Natural killer cell treated with Interleukin-12 subunit alpha and Interleukin-12 subunit beta and Interleukin-15 and Interleukin-18, amount 100 ng/mL, for 72 hours (primary cell): ENCODE measurements around the gene SLC35F3. TPM values are rescaled to one million over a fixed set of nuclear protein-coding genes. Genes with fewer than 3 reads are reported as not detected.
"Not testable (repeated sequence)": the region's sequence is repeated elsewhere in the genome, so short reads cannot be mapped to it uniquely, and the experiment has no call there.

Source experiments
- ATAC-seq, 2 donors: fragments of 150-1000 bp; cut with Tn5 transposase in 1 of 2; sonication (Bioruptor Pico), chemical (Tn5 transposase) in 1 of 2; 2 replicates each; pipeline ENCODE4 v1.10.0; 2021
- DNase-seq: peaks from one replicate; pipeline ENCODE4 v3.0.0; 2022; ENCODE audit warnings: low spot score
- H3K27ac Mint-ChIP-seq, 2 donors: 1 replicate in 1 of 2; 2 replicates in 1 of 2; pipeline ENCODE4 v1.8.0; 2022; ENCODE audit warnings: mixed read lengths in 2 of 2, mild to moderate bottlenecking in 1 of 2, moderate library complexity in 1 of 2
- H3K27me3 Mint-ChIP-seq, 2 donors: 1 replicate in 1 of 2; 2 replicates in 1 of 2; pipeline ENCODE4 v1.8.0; 2022; ENCODE audit warnings: mixed read lengths in 2 of 2
- H3K36me3 Mint-ChIP-seq: one replicate; pipeline ENCODE4 v1.8.0; 2022; ENCODE audit warnings: mixed read lengths
- H3K4me1 Mint-ChIP-seq, 2 donors: 1 replicate in 1 of 2; 2 replicates in 1 of 2; pipeline ENCODE4 v1.8.0; 2022; ENCODE audit warnings: low read depth in 2 of 2, mixed read lengths in 2 of 2, mild to moderate bottlenecking in 1 of 2
- H3K4me3 Mint-ChIP-seq: one replicate; pipeline ENCODE4 v1.8.0; 2022; ENCODE audit warnings: mixed read lengths
- H3K9me3 Mint-ChIP-seq: 2 replicates; pipeline ENCODE4 v1.8.0; 2022; ENCODE audit warnings: mixed read lengths
- total RNA-seq, 2 donors: library from RNA; stranded (reverse); gene quantifications; one replicate each; pipeline ENCODE4 v1.2.3, GENCODE V29; 2022

The SLC35F3 gene
- total RNA-seq, 2 donors from 2014 or later, result 0.14 to 0.56 TPM

DNA sequence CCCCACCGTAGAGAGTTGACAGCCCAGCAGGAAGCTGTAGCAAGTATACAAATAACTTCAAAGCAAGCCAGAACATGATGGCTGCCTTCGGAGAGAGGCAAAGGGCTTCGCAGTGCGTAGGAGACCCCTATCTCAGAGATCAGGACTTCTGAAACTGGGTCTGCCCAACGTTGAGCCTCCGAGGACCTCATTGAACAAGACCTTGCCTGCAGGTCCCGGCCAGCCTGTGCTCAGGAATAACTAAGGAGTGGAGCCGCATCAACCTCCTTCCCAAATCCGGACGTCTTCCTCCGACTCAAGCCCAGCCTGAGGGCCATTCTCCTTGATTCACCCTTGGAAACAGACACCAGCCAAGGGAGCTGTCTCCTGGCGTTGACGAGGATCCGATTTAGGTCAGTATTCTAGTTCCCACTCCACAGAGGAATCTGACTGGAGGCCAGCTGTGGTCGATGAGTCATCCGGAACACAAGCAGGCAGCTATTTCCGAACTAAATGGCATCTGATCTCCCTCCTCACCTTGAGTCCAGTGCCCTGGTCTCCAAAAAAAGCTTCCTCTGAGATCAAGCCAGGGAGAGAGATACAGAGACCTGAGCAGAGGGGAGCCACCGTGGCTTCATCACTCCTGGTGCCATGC lies 302.3 kb downstream of the SLC35F3 start:
- Mint-ChIP-seq H3K4me1 (no peaks in the 10 kb centered on the region), H3K27ac (no peak overlapping the region), H3K9me3 (no peaks in the 10 kb centered on the region), H3K27me3 (peaks cover 10 to 21% of the 10 kb centered on the region in 2 donors), H3K4me3 (no peak overlapping the region), H3K36me3 (no peaks in the 10 kb centered on the region)
- ATAC-seq (no peak), DNase-seq (no peak)

DNA sequence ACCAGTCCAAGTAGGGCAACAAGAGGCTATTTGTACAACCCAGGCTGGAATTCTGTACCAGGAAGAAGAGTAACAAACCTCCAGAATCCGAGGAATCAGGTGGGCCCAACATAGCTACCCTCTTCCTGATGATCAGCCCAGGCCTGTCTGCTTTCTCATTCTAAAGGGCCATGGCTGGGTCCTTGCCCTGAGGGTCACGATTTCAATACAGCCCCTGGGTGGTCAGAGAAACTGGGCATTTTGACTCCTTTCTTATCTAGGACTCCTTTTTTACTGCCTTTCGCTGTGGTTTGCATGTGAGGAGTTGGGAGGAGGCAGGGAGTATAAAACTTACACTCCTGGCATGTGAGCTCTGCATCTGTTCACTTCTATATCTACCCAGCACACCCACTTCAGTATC lies 303.9 kb downstream of the SLC35F3 start:
- DNase-seq, result no peak
- H3K4me1 Mint-ChIP-seq, result peaks cover 0 to 4% of the 10 kb centered on the region in 2 donors
- H3K36me3 Mint-ChIP-seq, result no peaks in the 10 kb centered on the region
- no peak overlapping the region for H3K4me3 Mint-ChIP-seq
- no peaks in the 10 kb centered on the region for H3K9me3 Mint-ChIP-seq
- H3K27ac Mint-ChIP-seq, result no peak overlapping the region
- no peak for ATAC-seq
- H3K27me3 Mint-ChIP-seq, result peaks cover 15 to 20% of the 10 kb centered on the region in 2 donors

DNA sequence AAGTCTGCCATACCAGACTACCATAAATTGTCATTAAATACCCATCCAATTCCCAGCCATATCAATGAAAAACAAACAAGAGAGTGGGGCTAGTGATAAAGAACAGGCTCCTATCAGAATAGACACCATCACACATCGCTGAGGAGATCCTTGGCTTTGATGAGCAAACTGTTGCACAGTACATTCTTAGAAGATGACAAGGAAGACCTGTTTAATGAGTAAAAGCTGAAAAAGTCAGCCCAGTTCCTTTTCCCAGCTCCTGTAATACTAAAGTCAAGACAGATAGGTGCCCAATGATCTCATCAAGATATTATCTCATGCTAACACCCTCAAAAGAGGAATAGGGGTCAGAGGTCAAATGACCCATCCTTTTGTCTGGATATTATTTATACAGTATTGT lies 304.3 kb downstream of the SLC35F3 start:
- Mint-ChIP-seq H3K27ac (no peak overlapping the region), H3K4me1 (peaks cover 0 to 4% of the 10 kb centered on the region in 2 donors)

DNA sequence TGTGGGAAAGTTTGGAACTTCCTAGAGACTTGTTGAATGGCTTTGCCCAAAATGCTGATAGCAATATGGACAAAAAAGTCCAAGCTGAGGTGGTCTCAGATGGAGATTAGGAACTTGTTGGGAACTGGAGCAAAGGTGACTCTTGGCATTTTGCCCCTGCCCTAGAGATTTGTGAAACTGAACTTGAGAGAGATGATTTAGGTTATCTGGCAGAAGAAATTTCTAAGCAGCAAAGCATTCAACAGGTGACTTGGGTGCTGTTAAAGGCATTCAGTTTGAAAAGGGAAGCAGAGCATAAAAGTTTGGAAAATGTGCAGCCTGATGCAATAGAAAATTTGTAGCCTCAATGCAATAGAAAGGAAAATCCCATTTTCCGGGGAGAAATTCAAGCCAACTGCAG lies 306.0 kb downstream of the SLC35F3 start:
- not testable (repeated sequence) for DNase-seq, H3K4me1 Mint-ChIP-seq, H3K9me3 Mint-ChIP-seq

More for the DNA sequence above, 304.3 kb downstream of the SLC35F3 start:
- Mint-ChIP-seq H3K27me3 (peaks cover 16 to 20% of the 10 kb centered on the region in 2 donors), H3K9me3 (no peaks in the 10 kb centered on the region), H3K36me3 (no peaks in the 10 kb centered on the region), H3K4me3 (no peak overlapping the region)
- ATAC-seq, result no peak
- DNase-seq, result no peak

DNA sequence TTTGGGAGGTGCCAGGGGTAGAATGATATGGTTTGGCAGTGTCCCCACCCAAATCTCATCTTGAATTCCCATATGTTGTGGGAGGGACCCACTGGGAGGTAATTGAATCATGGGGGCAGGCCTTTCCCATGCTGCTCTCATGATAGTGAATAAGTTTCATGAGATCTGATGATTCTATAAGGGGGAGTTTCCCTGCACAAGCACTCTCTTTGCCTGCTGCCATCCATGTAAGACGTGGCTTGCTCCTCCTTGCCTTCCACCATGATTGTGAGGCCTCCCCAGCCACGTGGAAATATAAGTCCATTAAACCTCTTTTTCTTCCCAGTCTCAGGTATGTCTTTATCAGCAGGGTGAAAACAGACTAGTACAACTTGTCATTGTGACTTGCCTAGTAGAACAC lies 307.4 kb downstream of the SLC35F3 start:
- H3K36me3 Mint-ChIP-seq, DNase-seq, H3K9me3 Mint-ChIP-seq, ATAC-seq, H3K4me1 Mint-ChIP-seq, H3K27ac Mint-ChIP-seq, H3K4me3 Mint-ChIP-seq: not testable (repeated sequence)
- peaks cover 24 to 34% of the 10 kb centered on the region in 2 donors for H3K27me3 Mint-ChIP-seq

More for the DNA sequence above, 306.0 kb downstream of the SLC35F3 start:
- peaks cover 18 to 21% of the 10 kb centered on the region in 2 donors for H3K27me3 Mint-ChIP-seq
- H3K36me3 Mint-ChIP-seq, H3K4me3 Mint-ChIP-seq, H3K27ac Mint-ChIP-seq, ATAC-seq: not testable (repeated sequence)

DNA sequence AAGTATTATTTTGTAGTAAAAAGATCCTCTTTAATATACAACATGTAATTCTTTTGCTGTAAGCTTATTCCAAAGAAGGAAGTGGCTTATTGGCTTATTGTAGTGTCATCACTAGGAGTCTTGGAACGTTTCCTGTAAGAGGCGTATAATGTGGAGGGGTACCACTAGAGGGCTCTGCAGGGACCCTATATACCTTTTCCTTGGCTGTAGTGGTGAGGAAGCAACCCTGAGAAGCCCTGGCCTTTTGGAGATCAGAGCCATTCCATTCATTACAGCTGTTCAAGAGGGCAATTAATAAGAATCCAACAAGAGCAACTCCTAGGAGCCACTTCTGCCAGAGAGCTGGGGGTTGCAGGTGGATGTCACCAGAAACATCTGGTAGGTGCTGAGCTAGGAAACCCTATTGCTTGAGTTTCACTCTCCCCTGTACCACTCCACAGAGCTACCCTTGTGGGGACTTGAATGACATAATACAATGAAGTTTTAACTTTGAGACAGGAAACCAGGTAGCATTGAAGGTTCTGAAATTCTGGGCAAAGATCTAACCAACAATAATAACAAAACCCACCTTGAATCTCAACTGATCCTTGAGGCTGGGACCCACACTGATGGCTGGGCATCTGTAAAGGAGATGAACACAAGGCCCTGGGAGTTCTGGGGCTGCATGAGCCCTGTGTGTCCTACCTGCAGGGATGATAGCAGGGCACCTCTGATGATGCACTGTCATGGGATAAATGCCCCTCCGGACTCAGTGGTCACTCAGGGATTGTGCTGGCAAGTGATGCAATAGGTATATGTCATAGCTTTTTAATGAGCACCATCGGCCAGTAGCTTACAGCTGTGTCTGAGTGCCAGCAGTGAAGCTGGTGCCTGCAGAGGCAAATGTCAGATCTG lies 308.5 kb downstream of the SLC35F3 start:
- H3K36me3 Mint-ChIP-seq, result no peaks in the 10 kb centered on the region

DNA sequence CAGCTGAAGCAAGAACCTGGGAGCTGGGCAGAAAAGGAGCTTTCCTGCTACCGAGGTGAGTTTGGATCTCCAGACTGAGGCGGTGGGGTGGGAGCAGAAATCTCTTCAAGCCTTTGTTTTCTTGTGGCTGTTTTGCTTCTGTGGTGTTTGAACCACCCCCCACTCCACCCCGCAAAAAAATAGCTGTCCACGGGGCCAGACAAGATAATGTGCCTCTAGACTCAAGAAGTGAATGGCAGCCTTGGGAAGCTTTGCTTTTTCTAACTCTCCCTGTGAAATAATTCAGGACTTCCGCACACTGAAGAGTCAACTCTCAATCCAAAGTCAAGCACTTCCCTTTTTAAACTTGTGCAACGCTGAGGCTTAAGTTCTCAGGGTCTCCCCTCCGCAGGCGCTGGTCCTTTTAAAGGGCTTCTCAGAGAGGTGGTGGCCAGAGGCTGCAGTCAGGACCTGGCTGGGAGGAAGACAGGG lies 309.2 kb downstream of the SLC35F3 start:
- H3K27me3 Mint-ChIP-seq, result peaks cover 28 to 36% of the 10 kb centered on the region in 2 donors
- H3K4me3 Mint-ChIP-seq, result no peak overlapping the region
- ATAC-seq (no peak), DNase-seq (no peak)
- H3K27ac Mint-ChIP-seq, result no peak overlapping the region
- H3K9me3 Mint-ChIP-seq, result no peaks in the 10 kb centered on the region
- H3K4me1 Mint-ChIP-seq, result peaks cover 4% of the 10 kb centered on the region in 2 donors
- H3K36me3 Mint-ChIP-seq, result no peaks in the 10 kb centered on the region

More for the DNA sequence above, 308.5 kb downstream of the SLC35F3 start:
- ATAC-seq (peak; percentile 52 to 64), DNase-seq (no peak)
- H3K27me3 Mint-ChIP-seq, result peaks cover 28 to 35% of the 10 kb centered on the region in 2 donors
- H3K27ac Mint-ChIP-seq, result no peak overlapping the region
- peaks cover 4% of the 10 kb centered on the region in 2 donors for H3K4me1 Mint-ChIP-seq
- no peak overlapping the region for H3K4me3 Mint-ChIP-seq
- no peaks in the 10 kb centered on the region for H3K9me3 Mint-ChIP-seq

DNA sequence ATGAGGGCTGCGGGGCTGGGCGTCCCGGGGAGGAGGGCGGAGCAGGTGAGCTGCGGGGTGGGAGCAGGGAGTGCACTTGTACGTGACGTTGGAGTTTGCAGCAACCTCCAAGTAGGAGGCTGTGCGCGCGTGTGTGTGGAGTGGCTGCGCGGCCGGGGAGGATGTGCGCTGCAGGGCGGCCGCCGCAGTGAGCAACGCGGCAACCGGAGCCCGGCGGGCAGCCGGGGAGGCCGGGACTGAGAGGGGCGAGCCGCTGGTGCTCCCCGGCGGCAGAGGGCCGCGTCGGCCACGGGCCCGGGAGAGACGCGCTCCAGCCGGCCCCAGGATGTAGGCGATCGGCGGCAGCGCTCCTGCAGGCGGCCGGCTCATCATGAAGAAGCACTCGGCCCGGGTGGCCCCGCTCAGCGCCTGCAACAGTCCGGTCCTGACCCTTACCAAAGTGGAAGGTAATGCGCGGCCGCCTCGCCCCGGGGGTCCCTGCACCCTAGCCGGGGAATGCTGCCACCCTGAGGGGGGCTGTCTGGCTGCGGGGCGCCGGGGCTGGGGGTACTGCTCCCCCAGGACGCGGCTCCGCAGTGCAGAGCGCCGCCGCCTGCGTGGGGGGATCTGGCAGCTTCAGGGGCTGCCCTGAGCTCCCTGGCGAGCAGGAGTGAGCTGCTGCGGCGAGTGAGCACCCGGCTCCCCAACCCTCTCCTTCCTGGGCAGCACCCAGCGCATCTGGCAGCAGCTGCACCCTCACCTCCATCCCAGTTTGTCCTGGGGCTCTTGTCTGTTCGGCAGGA lies 309.8 kb downstream of the SLC35F3 start:
- H3K27me3 Mint-ChIP-seq, result peaks cover 28 to 36% of the 10 kb centered on the region in 2 donors
- peaks cover 4% of the 10 kb centered on the region in 2 donors for H3K4me1 Mint-ChIP-seq
- H3K27ac Mint-ChIP-seq, result no peak overlapping the region
- H3K9me3 Mint-ChIP-seq, result no peaks in the 10 kb centered on the region
- no peak overlapping the region for H3K4me3 Mint-ChIP-seq
- peak; percentile 40 to 63 for ATAC-seq
- H3K36me3 Mint-ChIP-seq, result no peaks in the 10 kb centered on the region
- DNase-seq, result no peak

DNA sequence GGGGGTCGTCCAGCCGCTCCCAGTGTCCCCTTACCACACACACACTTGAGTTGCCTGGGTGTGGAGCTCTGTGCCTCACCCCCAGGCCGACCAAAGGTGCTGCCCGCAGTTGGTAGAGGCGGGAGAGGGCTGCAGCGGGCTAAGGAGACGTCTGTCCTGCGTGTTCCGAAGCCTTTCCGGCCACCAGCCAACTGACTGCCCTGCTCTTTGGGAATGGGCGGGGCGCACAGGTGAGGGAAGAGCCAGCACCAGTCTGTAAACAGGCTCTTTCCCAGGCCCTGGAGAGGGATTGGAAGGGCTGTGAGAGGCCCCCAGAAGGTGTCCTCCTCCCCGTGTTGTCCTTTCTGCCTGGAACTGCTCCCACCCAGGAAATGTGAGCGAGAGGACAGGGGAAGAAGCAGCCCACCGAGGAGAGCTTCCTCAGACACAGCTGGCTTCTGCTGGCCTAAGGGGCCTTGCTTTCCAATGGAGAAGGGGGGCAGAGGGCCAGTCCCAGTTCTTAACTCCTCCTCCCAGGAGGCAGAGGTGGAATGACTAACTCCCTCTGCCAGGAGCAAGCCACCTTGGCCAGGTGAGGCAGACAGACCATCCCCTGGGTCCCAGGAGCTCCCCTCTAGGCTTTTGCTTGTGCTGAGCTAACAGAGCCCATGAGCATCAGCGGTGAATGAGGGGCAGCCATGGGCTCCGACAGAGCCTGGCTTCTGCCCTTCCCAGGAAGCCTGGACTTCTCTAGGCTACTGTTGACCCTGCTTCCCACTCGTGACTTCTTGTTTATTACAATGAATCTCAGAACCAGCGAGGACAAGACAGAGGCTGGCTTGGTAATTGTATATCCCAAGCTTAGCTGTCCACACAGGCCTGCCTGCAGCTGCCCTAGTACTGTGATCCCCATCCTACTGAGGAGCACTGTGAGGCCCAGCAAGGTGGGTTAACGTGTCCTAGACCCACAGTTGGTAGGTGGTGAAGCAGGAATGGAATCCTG lies 310.7 kb downstream of the SLC35F3 start:
- H3K4me1 Mint-ChIP-seq, result peaks cover 4% of the 10 kb centered on the region in 2 donors
- no peak for DNase-seq
- no peak for ATAC-seq
- H3K36me3 Mint-ChIP-seq, result no peaks in the 10 kb centered on the region
- peaks cover 26 to 36% of the 10 kb centered on the region in 2 donors for H3K27me3 Mint-ChIP-seq
- H3K27ac Mint-ChIP-seq, result no peak overlapping the region
- no peaks in the 10 kb centered on the region for H3K9me3 Mint-ChIP-seq
- peak overlapping the region; percentile 49 for H3K4me3 Mint-ChIP-seq

DNA sequence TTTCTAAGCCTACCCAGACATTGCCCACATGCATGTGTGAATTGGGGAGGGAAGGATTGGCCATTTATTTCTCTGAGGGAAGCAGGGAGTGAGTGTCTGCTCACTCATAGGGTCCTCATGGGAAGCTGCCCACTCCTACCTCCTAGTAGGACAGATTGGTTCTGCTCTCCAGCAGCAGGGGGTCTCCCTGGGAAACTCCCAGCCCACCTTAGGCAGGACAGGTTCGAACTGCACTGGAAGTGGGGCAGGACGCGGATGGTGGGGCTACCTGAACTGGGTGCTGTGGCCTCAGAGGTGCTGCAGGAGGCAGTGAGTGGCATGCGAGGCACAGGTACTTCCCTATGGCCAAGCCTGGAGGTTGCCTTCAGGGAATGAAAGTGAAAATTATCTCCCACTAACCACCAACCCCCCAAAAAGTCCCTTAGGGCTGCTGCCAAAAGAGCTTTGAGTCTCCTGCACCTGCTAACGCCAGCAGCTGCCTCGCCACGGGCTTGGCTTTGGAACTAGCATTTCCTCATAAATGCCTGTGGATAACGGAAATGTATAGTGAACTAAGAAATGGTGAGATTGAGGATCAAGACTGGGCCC lies 311.7 kb downstream of the SLC35F3 start:
- no peak overlapping the region for H3K27ac Mint-ChIP-seq
- no peaks in the 10 kb centered on the region for H3K36me3 Mint-ChIP-seq
- DNase-seq (no peak), ATAC-seq (no peak)
- peaks cover 24 to 36% of the 10 kb centered on the region in 2 donors for H3K27me3 Mint-ChIP-seq
- H3K4me1 Mint-ChIP-seq, result peaks cover 4% of the 10 kb centered on the region in 2 donors
- peak overlapping the region; percentile 49 for H3K4me3 Mint-ChIP-seq
- H3K9me3 Mint-ChIP-seq, result no peaks in the 10 kb centered on the region

DNA sequence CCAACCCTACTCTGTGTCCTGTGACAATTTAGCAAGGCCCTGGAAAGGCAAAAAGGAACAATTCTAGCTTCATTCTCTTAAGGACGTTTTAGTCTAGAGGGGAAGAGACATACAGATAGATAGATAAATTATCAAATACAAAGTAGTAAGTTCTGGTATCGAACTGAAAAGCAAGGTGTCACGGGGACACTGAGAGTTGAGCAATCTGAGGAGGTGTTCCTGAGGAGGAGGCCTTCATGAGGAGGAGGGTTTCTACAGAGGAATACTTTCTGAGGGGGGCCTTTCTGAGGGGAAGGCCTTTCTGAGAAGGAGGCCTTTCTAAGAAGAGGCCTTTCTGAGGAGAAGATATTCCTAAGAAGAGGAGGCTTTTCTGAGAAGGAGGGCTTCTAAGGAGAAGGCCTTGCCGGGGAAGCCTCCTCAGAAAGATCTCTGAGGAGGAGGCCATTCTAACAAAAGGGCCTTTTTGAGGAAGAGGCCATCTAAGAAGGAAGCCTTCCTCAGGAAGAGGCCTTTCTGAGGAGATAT lies 312.9 kb downstream of the SLC35F3 start:
- DNase-seq (no peak), ATAC-seq (no peak)
- peak overlapping the region; percentile 34 for H3K4me3 Mint-ChIP-seq
- no peaks in the 10 kb centered on the region for H3K36me3 Mint-ChIP-seq
- H3K9me3 Mint-ChIP-seq, result no peaks in the 10 kb centered on the region
- H3K4me1 Mint-ChIP-seq, result peaks cover 4% of the 10 kb centered on the region in 2 donors
- H3K27ac Mint-ChIP-seq, result peak overlapping the region in 1 of 2 donors; percentile 47
- peaks cover 26 to 30% of the 10 kb centered on the region in 2 donors for H3K27me3 Mint-ChIP-seq

DNA sequence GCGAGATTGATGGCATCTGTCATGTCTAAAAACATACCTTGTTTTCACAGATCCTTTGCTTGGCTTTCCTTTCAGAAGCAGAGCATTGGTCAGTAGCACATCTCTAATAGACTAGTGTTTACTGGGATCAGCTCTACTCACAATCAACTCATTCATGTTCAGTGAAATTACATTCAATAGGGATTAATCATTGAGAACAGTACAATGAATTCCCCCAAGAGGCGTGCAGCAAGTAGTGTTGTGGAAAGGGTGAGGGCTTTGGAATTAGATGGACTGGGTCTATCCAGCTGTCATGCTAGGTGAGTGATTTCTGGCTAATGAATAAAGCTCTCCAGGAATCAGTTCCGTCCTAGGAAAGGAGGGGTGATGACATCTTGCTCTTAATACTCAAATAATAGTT lies 313.6 kb downstream of the SLC35F3 start:
- ATAC-seq (no peak), DNase-seq (no peak)
- Mint-ChIP-seq H3K36me3 (no peaks in the 10 kb centered on the region), H3K27me3 (peaks cover 25 to 26% of the 10 kb centered on the region in 2 donors), H3K4me1 (peaks cover under 1 to 4% of the 10 kb centered on the region in 2 donors), H3K4me3 (peak overlapping the region; percentile 34), H3K9me3 (no peaks in the 10 kb centered on the region), H3K27ac (peak overlapping the region in 1 of 2 donors; percentile 47)
